Spleen (tissue), 11 donors: ENCODE results near the gene RAB40B. TPM values are rescaled to one million over a fixed set of nuclear protein-coding genes. Genes with fewer than 3 reads are reported as not detected.

Experiments
- DNase-seq: peaks from one replicate; pipeline ENCODE4 v3.0.0-alpha.2; 2020
- H3K27ac ChIP-seq, 8 donors: fragments of 200-600 bp; sonication (generic) in 7 of 8; 1 replicate in 4 of 8; 2 replicates in 4 of 8; pipeline versions ENCODE4 v1.5.0 to v1.8.0; 2016 to 2021; ENCODE audit warnings: inconsistent platforms in 4 of 8, mild to moderate bottlenecking in 4 of 8, moderate library complexity in 1 of 8
- H3K27me3 ChIP-seq, 7 donors: fragments of 200-600 bp; sonication (generic) in 6 of 7; replicated peaks in 1 of 7; 1 replicate in 4 of 7; 2 replicates in 3 of 7; pipeline versions ENCODE4 v1.5.0 to v1.8.0; 2016 to 2021; ENCODE audit warnings: inconsistent platforms in 3 of 7, mild to moderate bottlenecking in 1 of 7
- H3K36me3 ChIP-seq, 6 donors: fragments of 200-600 bp; sonication (generic) in 5 of 6; 1 replicate in 4 of 6; 2 replicates in 2 of 6; pipeline versions ENCODE4 v1.5.0 to v1.8.0; 2016 to 2021; ENCODE audit warnings: inconsistent platforms in 2 of 6
- H3K4me1 ChIP-seq, 6 donors: fragments of 200-600 bp; sonication (generic) in 5 of 6; 1 replicate in 3 of 6; 2 replicates in 3 of 6; pipeline versions ENCODE4 v1.5.0 to v1.8.0; 2016 to 2021; ENCODE audit warnings: inconsistent platforms in 3 of 6
- H3K4me3 ChIP-seq, 8 donors: fragments of 200-600 bp; sonication (generic) in 7 of 8; 1 replicate in 4 of 8; 2 replicates in 4 of 8; pipeline versions ENCODE4 v1.5.0 to v1.8.0; 2016 to 2021; ENCODE audit warnings: inconsistent platforms in 4 of 8, mild to moderate bottlenecking in 4 of 8, moderate library complexity in 2 of 8
- H3K9me3 ChIP-seq, 8 donors: fragments of 200-600 bp; sonication (generic) in 7 of 8; 1 replicate in 4 of 8; 2 replicates in 4 of 8; pipeline versions ENCODE4 v1.5.0 to v1.8.0; 2016 to 2021; ENCODE audit warnings: inconsistent platforms in 4 of 8
- CTCF ChIP-seq, 11 experiments: fragments of 200-600 bp in 7 of 11; fragments of 450-650 bp in 4 of 11; sonication (generic) in 4 of 11; IDR thresholded peaks in 8 of 11; conservative IDR thresholded peaks in 3 of 11; 1 replicate in 7 of 11; 2 replicates in 4 of 11; pipeline versions ENCODE4 v1.4.0 to v1.8.0; 2016 to 2021; ENCODE audit warnings: antibody characterized with exemption in 11 of 11, inconsistent platforms in 4 of 11, mild to moderate bottlenecking in 1 of 11
- POLR2A ChIP-seq, 3 donors: fragments of 450-650 bp; IDR thresholded peaks; one replicate each; pipeline ENCODE4 v1.5.1; 2017; ENCODE audit warnings: antibody characterized with exemption in 3 of 3, mild to moderate bottlenecking in 1 of 3
- POLR2AphosphoS5 ChIP-seq, 3 donors: sonication (generic); formaldehyde crosslinking; IDR thresholded peaks; one replicate each; pipeline ENCODE4 v1.5.1; 2017; ENCODE audit warnings: antibody characterized with exemption in 3 of 3
- WGBS, 5 donors: extraction: QIAGEN DNeasy Blood & Tissue Kit in 3 of 5; methylation state at CpG; one replicate each; pipeline versions ENCODE4 v1.1.5 to v1.1.7; 2013 to 2018; 5-methylcytosine and 5-hydroxymethylcytosine counted together
- intact Hi-C: fragments of 100-400 bp; cut with DNase I; formaldehyde crosslinking; loops from one replicate; pipeline ENCODE4 v1.15.0; 2023; ENCODE audit warnings: low total_unique reads
- polyA plus RNA-seq, 3 donors: library from polyadenylated mRNA; stranded (reverse); fragments of 200-250 nt; gene quantifications; one replicate each; pipeline ENCODE4 v1.2.1, GENCODE V29; 2013
- total RNA-seq, 7 donors: library from RNA; depleted of rRNA in 3 of 7; stranded (reverse); fragments of >200 nt in 3 of 7; fragmentation: NEBNext Ultra II Directional in 4 of 7; extraction: Animal tissue kit (Norgen Biotek cat#: 25700) in 4 of 7; gene quantifications; one replicate each; pipeline versions ENCODE4 v1.1.0 to v1.2.1, GENCODE V29; 2016 to 2021
- donor health status: healthy with polysubstance abuse.
- donor health status: DM: no; HTN: no; CAD: no; lungs with moderate emphysema.
- donor health status: DM: no; HTN: no; CAD: no.
- donor health status: Bipolar disorder and iron deficiency.
- donor health status: healthy.
- donor health status: DM: no; HTN: no; CAD: no.
- donor health status: DM: yes; HTN: yes; CAD: no.

RAB40B gene
- total and polyA plus RNA-seq, 10 donors = 4.1 to 13.6 (median 6.9) TPM

GRCh38 chr17:82696259-82696658 is 2.2 kb downstream of the RAB40B start:
- intact Hi-C loops = no loop called here
- WGBS, 5 donors = 90 to 97% (median 94%) methylated on average over 15 to 17 of the region's 17 CpGs
- Histone ChIP-seq H3K36me3 (no peaks in the 10 kb centered on the region), H3K27me3 (peaks cover 0 to 18% (median 3%) of the 10 kb centered on the region in 7 donors), H3K9me3 (peaks cover 0 to 21% (median 13%) of the 10 kb centered on the region in 8 donors), H3K4me3 (no peak overlapping the region), H3K4me1 (peaks cover 10 to 26% (median 22%) of the 10 kb centered on the region in 6 donors), H3K27ac (no peak overlapping the region)
- TF ChIP-seq POLR2AphosphoS5 (IDR thresholded peaks at IDR 0.05) = no peak
- TF ChIP-seq CTCF (IDR thresholded peaks at IDR 0.05 in 8 of 11, conservative IDR thresholded peaks at IDR 0.05 in 3 of 11) = no peak
- TF ChIP-seq POLR2A (IDR thresholded peaks at IDR 0.05) = no peak
- no peak for DNase-seq

GRCh38 chr17:82694647-82695046 is 3.9 kb downstream of the RAB40B start:
- Histone ChIP-seq H3K9me3 (peaks cover 0 to 21% (median 13%) of the 10 kb centered on the region in 8 donors), H3K4me3 (no peak overlapping the region), H3K27me3 (peaks cover 0 to 18% (median 3%) of the 10 kb centered on the region in 7 donors), H3K36me3 (no peaks in the 10 kb centered on the region), H3K4me1 (peaks cover 10 to 24% (median 21%) of the 10 kb centered on the region in 6 donors), H3K27ac (no peak overlapping the region)
- TF ChIP-seq POLR2AphosphoS5 (IDR thresholded peaks at IDR 0.05) = no peak
- no peak for TF ChIP-seq CTCF (IDR thresholded peaks at IDR 0.05 in 8 of 11, conservative IDR thresholded peaks at IDR 0.05 in 3 of 11)
- no peak for TF ChIP-seq POLR2A (IDR thresholded peaks at IDR 0.05)
- WGBS, 5 donors = 48 to 82% (median 70%) methylated on average over 2 of the region's 2 CpGs
- intact Hi-C loops = no loop called here
- DNase-seq = no peak

- H3K9me3 ChIP-seq = peaks cover 0 to 21% (median 13%) of the 10 kb centered on the region in 8 donors
- TF ChIP-seq POLR2A (IDR thresholded peaks at IDR 0.05) = no peak
- TF ChIP-seq POLR2AphosphoS5 (IDR thresholded peaks at IDR 0.05) = no peak
- no peak for TF ChIP-seq CTCF (IDR thresholded peaks at IDR 0.05 in 8 of 11, conservative IDR thresholded peaks at IDR 0.05 in 3 of 11)
- no peaks in the 10 kb centered on the region for H3K36me3 ChIP-seq
- no peak overlapping the region for H3K27ac ChIP-seq
- peaks cover 0 to 18% (median 3%) of the 10 kb centered on the region in 7 donors for H3K27me3 ChIP-seq
- no peak for DNase-seq
- peaks cover 6 to 15% (median 13%) of the 10 kb centered on the region in 6 donors for H3K4me1 ChIP-seq
- intact Hi-C loops = no loop called here
- 93 to 96% (median 95%) methylated on average over 22 of the region's 22 CpGs for WGBS, 5 donors
- no peak overlapping the region for H3K4me3 ChIP-seq
Measured at GRCh38 chr17:82693168-82693867, 5.2 kb downstream of the RAB40B start.

GRCh38 chr17:82692268-82692667 is 6.2 kb downstream of the RAB40B start:
- Histone ChIP-seq H3K4me3 (no peak overlapping the region), H3K9me3 (peaks cover 0 to 21% (median 13%) of the 10 kb centered on the region in 8 donors), H3K27ac (no peak overlapping the region), H3K27me3 (peaks cover 0 to 8% (median 3%) of the 10 kb centered on the region in 7 donors), H3K4me1 (peaks cover 3 to 6% (median 5%) of the 10 kb centered on the region in 6 donors), H3K36me3 (no peaks in the 10 kb centered on the region)
- DNase-seq = no peak
- TF ChIP-seq POLR2A (IDR thresholded peaks at IDR 0.05) (no peak), CTCF (IDR thresholded peaks at IDR 0.05 in 8 of 11, conservative IDR thresholded peaks at IDR 0.05 in 3 of 11) (no peak), POLR2AphosphoS5 (IDR thresholded peaks at IDR 0.05) (no peak)
- intact Hi-C loops = no loop called here
- 87 to 95% (median 89%) methylated on average over 12 to 16 of the region's 16 CpGs for WGBS, 5 donors
